Stimulated activated CD4-positive, alpha-beta T cell treated with anti-CD3 and anti-CD28 coated beads, Interleukin-2, amount 100 ng/mL, for 4 hours (primary cell): Measurements from ENCODE around the gene STOML3.

Experiments
- DNase-seq: peaks from one replicate; pipeline ENCODE4 v3.0.0-alpha.2; 2020; ENCODE audit warnings: low read depth

STOML3 gene

GRCh38 chr13:38980750-38981078 lies 9.9 kb downstream of the STOML3 start:
- DNase-seq = no peak

- DNase-seq = no peak
Observed at GRCh38 chr13:38979891-38980749, 10.5 kb downstream of the STOML3 start.

DNA sequence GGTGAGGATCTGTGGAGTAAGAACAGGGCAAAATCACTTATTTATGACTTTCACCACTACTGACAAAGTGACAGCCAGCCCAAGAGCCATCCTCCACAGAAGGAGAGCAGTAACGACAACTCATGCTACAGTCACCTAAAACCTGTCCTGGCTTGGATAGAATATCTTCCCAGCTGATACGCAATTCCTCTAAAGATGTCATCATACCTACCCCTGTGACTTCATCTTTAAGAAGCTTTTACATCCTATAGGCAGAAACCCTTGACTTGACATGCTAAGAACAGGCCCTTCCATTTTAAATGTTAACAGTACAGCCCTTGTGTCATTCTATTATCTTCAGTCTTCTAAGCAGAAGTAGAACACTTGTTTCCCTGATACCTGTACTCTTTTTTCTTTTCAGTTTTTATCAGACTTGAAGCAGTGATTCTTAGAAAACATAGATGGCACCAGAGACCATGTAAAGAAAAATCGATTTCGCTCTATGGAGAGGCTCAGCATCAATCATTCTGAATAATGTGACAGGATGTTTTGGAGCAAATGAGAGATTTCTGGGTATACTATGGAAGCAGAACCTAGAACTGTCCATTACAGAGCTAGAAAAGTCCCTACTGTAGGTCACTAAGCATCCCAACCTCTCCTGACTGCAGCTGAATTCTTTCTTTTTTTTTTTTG lies 20.1 kb downstream of the STOML3 start:
- no peak for DNase-seq

DNA sequence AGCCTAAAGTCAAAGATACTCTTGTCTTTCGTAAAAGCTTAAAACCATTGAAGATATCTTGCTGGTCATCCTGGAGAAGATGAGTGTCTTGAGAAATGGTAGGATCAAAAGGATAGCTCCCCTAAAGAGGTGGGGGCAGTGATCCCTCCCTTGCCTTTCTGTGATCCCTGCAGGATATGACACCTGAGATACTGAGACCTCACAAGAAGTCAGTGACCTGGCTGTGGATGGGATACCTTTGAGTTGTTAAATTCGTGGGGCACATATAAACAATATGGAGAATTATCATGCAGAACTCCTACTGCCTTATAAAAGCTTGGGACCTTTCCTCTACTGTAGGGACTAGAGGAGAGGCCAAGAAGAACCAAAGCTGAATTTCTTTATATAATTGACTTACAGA lies 21.4 kb downstream of the STOML3 start:
- DNase-seq = no peak

DNA sequence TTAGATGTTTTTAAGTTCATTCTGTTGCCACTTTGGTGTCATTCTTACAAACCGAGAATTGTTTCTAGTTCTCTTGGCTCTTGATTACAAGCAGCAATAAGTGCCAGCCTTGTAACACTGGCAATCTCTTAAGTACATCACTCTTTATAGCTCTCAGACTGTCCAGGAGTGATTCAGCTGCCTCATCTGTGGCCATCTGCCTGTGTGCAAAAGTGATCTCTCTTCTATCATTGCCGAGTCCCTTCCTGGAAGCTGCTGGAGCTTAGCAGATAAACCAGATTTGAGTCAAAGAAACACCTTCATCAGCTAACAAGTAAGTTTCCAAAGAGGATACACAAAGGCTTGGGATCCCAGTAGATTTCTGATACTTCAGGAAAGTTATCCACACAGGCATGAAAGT lies 23.2 kb downstream of the STOML3 start:
- DNase-seq = no peak

- DNase-seq = no peak
Observed at GRCh38 chr13:38965281-38965680, 25.4 kb downstream of the STOML3 start.

DNA sequence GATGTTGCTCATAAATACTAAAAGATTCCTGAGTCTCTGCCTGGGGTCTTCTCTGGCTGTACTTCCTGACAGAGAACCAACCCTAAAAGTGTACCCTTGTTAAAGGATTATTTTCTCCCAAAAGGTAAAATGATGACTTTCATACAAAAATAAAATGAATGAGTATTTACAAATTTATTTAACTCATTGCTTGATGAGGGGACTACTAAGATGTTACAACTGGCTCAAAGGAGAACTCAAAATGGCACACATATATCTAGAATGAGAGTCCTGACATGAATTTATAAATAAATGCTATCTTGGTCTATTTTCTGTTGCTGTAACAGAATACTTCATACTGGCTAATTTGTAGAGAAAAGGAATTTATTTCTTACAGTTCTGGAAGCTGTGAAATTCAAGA lies 30.5 kb downstream of the STOML3 start:
- DNase-seq = no peak

- DNase-seq = no peak
Observed at GRCh38 chr13:38957794-38958592, 32.6 kb downstream of the STOML3 start.

DNA sequence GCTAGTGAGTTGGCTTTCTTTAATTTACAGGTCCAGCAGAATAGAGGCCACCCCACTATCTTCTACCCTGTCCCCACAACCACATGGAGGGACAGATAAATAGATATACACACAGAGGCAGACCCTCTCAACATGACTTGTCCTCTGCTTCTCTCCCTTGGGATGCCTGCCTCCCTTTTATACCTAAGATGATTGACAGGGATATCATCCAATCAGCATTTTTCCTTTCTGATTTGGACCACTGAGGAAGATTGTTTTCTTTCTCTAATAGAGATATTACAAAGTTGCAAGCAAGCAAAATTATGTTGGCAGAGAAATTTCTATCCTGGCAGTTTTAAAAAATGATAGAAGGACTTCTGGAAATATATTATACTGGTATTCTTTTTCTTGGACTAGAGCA lies 35.8 kb downstream of the STOML3 start:
- no peak for DNase-seq

DNA sequence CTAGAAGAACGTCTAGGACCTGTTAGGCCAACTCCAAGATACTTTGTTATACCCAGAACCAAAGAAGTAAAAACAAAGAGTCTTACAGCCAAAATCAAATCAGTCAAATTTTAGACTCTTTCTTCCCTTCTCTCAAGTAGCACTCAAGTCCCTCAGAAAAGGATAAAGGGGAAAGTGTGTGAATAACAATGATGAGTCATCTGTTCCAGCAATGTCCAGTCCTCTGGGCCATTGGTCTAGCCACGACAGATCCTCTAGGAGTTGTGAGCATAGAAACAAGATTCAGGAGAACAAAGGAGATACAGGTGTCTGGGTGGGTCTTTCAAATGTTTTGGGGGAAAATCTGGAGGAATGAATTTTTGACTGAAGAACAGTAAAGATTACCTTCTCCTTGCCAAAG lies 36.3 kb downstream of the STOML3 start:
- no peak for DNase-seq

DNA sequence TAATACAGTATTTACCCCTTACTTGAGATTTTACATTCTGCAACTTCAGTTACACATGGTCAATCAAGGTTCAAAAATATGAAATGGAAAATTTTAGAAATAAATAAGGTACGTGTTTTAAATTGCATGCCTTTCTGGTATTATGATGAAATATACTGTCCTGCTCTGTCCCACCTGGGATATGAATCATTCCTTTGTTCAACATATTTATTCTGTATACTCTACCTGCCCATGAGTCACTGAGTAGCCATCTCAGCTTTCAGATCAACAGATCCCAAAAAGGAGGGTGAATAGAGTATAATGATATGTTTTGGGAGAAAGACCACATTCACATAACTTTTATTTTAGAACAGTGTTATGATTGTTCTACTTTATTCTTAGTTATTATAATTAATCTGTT lies 37.8 kb downstream of the STOML3 start:
- DNase-seq = no peak

GRCh38 chr13:38951525-38952313 lies 38.9 kb downstream of the STOML3 start:
- DNase-seq = no peak

GRCh38 chr13:38950987-38951386 lies 39.6 kb downstream of the STOML3 start:
- no peak for DNase-seq

- no peak for DNase-seq
Observed at GRCh38 chr13:38947054-38947453, 43.6 kb downstream of the STOML3 start.

DNA sequence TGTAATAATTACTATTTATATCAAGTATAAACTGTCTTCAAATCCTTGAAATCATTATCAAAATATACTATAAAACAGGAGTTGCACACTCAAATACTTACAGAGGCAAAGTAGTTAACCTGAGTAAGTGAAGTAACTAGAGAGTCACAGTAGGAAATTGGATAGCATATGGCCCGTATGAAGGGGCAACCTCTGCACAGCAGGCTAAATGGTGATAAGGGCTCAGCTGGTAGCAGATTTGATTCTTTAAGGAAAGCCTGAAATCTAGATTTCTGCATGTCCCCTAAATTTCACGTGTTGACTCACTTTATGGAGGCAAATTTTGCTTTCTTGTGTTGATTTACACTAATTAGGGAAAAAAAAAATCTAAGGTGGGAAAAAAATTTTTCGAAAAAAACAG lies 46.4 kb downstream of the STOML3 start:
- no peak for DNase-seq

DNA sequence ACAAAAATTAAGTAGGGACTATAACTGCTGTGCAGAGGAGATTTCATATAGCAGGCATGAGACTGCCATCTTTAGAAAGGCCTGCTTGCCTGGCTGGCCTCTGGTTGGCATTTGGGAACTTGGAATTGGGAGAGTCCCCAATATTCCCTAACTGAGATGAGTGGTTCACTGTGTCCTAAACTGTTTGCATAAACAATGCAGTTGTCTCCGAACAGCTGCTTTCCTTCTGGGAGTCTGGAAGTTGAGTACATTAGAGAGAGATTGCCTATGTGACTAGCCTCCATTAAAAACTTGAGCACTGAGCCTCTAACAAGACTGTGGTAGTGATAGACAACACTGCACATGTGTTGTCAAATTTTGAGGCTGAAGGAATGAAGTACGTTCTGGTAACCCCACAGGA lies 47.4 kb downstream of the STOML3 start:
- no peak for DNase-seq

DNA sequence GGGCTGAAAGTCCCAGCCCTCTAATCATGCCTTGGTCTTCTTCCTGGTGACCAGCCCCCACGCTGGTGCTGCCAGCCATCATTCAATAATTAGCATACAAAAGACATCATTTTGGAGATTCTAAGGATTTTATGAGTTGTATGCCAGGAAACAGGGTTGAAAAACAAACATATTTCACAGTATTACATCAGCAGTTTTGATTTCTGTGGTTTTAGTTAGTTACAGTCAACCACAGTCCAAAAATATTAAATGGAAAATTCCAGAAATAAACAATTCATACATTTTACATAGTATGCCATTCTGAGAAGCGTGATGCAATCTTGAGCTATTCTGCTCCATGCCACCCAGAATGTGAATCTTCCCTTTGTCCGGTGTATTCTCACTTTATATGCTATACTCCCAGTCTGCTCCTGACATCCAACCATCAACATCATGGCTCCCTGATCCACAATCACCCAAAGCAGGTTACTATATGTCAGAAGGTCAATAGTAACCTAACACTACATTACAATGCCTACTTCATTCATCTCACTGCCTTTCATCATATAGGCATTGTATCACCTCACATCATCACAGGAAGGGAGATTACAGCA lies 49.2 kb downstream of the STOML3 start:
- no peak for DNase-seq

GRCh38 chr13:38933786-38934185 lies 56.8 kb downstream of the STOML3 start:
- DNase-seq = no peak

DNA sequence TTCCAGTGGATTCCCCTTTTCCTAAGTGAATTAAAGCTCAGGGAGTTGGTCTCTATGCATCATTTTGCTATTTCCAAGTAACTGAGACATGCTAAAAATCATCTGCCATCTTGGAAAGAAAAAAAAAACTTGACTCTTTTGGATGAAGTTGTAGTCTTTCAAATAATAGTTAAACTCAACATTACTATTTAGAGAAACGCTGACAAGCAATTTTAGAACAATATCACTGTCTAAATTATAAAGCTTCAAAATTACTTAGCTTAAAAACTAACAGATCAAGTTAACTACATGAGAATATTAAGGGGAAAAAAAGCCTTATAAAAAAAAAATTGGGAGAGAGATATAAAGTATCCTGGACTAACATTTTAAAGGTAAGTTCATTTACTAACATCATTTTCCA lies 68.5 kb downstream of the STOML3 start:
- DNase-seq = no peak

DNA sequence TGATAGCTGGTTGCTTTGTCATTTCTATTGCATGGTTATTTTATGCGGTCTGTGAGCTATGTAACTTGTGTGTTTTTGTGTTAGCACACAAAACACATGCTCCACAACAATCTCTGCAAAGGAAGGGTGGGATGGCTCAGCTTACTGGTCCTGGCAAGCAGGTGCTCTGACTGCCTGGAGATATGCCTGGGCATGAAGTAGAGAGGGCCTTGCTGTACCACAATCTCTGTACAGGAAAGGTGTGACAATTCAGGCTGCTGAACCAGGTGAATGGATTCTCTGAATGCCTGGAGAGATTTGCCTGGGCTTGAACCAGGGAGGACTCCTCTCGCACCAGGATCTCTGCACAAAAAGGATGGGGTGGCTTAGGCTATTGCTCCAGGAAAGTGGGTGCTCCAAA lies 69.5 kb downstream of the STOML3 start:
- no peak for DNase-seq
